Astrocyte (in vitro differentiated cells and primary cell): ENCODE measurements around the gene B4GALT7. TPM values are rescaled to one million over a fixed set of nuclear protein-coding genes. Genes with fewer than 3 reads are reported as not detected.
A peak's percentile ranks its signal among the peaks of the same experiment; 100 is the strongest.

Experiments
- DNase-seq: peaks from one replicate; pipeline ENCODE4 v3.0.0-alpha.2; 2010; ENCODE audit warnings: low read depth
- FAIRE-seq: peaks from 2 replicates; lab custom pipeline; 2011; peaks lifted over from hg19 to GRCh38; lab: Jason Lieb, UNC
- H2AFZ ChIP-seq: 2 replicates; pipeline ENCODE4 v1.6.0; 2012; ENCODE audit warnings: low read depth, low read length, inconsistent platforms
- H3K27ac ChIP-seq: 2 replicates; pipeline ENCODE4 v1.5.1; 2011; ENCODE audit warnings: low read depth, low read length, inconsistent platforms
- H3K27me3 ChIP-seq: 2 replicates; pipeline ENCODE4 v1.6.0; 2011; ENCODE audit warnings: low read length, inconsistent platforms; ENCODE audit not compliant: insufficient read depth
- H3K36me3 ChIP-seq: 2 replicates; pipeline ENCODE4 v1.5.1; 2011; ENCODE audit warnings: low read length, inconsistent platforms; ENCODE audit not compliant: insufficient read depth
- H3K4me1 ChIP-seq: 2 replicates; pipeline ENCODE4 v1.5.1; 2011; ENCODE audit warnings: low read length, inconsistent platforms; ENCODE audit not compliant: insufficient read depth
- H3K4me2 ChIP-seq: 2 replicates; pipeline ENCODE4 v1.6.0; 2012; ENCODE audit warnings: low read length, inconsistent platforms
- H3K4me3 ChIP-seq: 2 replicates; pipeline ENCODE4 v1.5.1; 2011; ENCODE audit warnings: low read depth, mild to moderate bottlenecking, low read length, inconsistent platforms; ENCODE audit not compliant: insufficient read depth
- H3K79me2 ChIP-seq: 2 replicates; pipeline ENCODE4 v1.6.0; 2012; ENCODE audit warnings: mild to moderate bottlenecking, low read length, inconsistent platforms; ENCODE audit not compliant: insufficient read depth
- H3K9ac ChIP-seq: 2 replicates; pipeline ENCODE4 v1.6.0; 2012; ENCODE audit warnings: mild to moderate bottlenecking, low read length, inconsistent platforms
- H3K9me3 ChIP-seq: 2 replicates; pipeline ENCODE4 v1.5.1; 2012; ENCODE audit warnings: low read depth, mild to moderate bottlenecking, low read length, inconsistent platforms; ENCODE audit not compliant: insufficient read depth
- H4K20me1 ChIP-seq: 2 replicates; pipeline ENCODE4 v1.6.0; 2012; ENCODE audit warnings: low read length, inconsistent platforms; ENCODE audit not compliant: insufficient read depth
- H3K27ac Mint-ChIP-seq: one replicate; pipeline ENCODE4 v1.8.0; 2021; ENCODE audit warnings: mild to moderate bottlenecking, mixed read lengths; ENCODE audit not compliant: unreplicated experiment
- H3K27me3 Mint-ChIP-seq: one replicate; pipeline ENCODE4 v1.8.0; 2021; ENCODE audit warnings: low read depth, mixed read lengths; ENCODE audit not compliant: unreplicated experiment
- H3K36me3 Mint-ChIP-seq: one replicate; pipeline ENCODE4 v1.8.0; 2021; ENCODE audit warnings: low read depth, mixed read lengths; ENCODE audit not compliant: unreplicated experiment
- H3K4me1 Mint-ChIP-seq: one replicate; pipeline ENCODE4 v1.8.0; 2021; ENCODE audit warnings: low read depth, mixed read lengths; ENCODE audit not compliant: unreplicated experiment
- H3K4me3 Mint-ChIP-seq: one replicate; pipeline ENCODE4 v1.8.0; 2021; ENCODE audit warnings: mild to moderate bottlenecking, moderate library complexity, mixed read lengths; ENCODE audit not compliant: unreplicated experiment
- H3K9me3 Mint-ChIP-seq: one replicate; pipeline ENCODE4 v1.8.0; 2021; ENCODE audit warnings: mild to moderate bottlenecking, mixed read lengths; ENCODE audit not compliant: unreplicated experiment
- CTCF ChIP-seq: IDR thresholded peaks from 2 replicates; pipeline ENCODE4 v1.5.1; 2011; ENCODE audit warnings: low read depth, mild to moderate bottlenecking, inconsistent platforms, low read length, moderate library complexity; ENCODE audit not compliant: insufficient read depth
- EZH2 ChIP-seq: IDR thresholded peaks from 2 replicates; pipeline ENCODE4 v1.6.1; 2012; ENCODE audit warnings: mild to moderate bottlenecking, low read length, inconsistent platforms; ENCODE audit not compliant: insufficient read depth
- total RNA-seq: library from RNA; stranded (reverse); gene quantifications from 2 replicates; pipeline ENCODE4 v1.2.1, GENCODE V29; 2021

Gene B4GALT7
- total RNA-seq, 1 donor from 2014 or later, result 35.0 TPM

GRCh38 chr5:177607452-177608192 is 7.7 kb downstream of the B4GALT7 start:
- Mint-ChIP-seq H3K36me3 (peaks cover 26% of the 10 kb centered on the region), H3K9me3 (no peaks in the 10 kb centered on the region), H3K27ac (peak overlapping the region; percentile 19), H3K27me3 (no peaks in the 10 kb centered on the region), H3K4me1 (peaks cover 5% of the 10 kb centered on the region), H3K4me3 (no peak overlapping the region)
- no peak for FAIRE-seq
- peaks cover 27% of the 10 kb centered on the region for H4K20me1 ChIP-seq
- H3K4me2 ChIP-seq, result no peak overlapping the region
- H3K36me3 ChIP-seq, result no peaks in the 10 kb centered on the region
- TF ChIP-seq EZH2 (no peak), CTCF (peak; percentile 61)
- no peaks in the 10 kb centered on the region for H3K79me2 ChIP-seq
- no peak overlapping the region for H2AFZ ChIP-seq
- H3K4me3 ChIP-seq, result no peak overlapping the region
- no peaks in the 10 kb centered on the region for H3K27me3 ChIP-seq
- H3K27ac ChIP-seq, result no peak overlapping the region
- peak; percentile 54 for DNase-seq
- H3K9ac ChIP-seq, result peak overlapping the region; percentile 13
- H3K9me3 ChIP-seq, result no peaks in the 10 kb centered on the region
- peaks cover 5% of the 10 kb centered on the region for H3K4me1 ChIP-seq

GRCh38 chr5:177608243-177609075 is 8.5 kb downstream of the B4GALT7 start:
- peaks cover 2% of the 10 kb centered on the region for H3K4me1 Mint-ChIP-seq
- no peak for TF ChIP-seq CTCF
- TF ChIP-seq EZH2, result no peak
- H3K36me3 Mint-ChIP-seq, result peaks cover 25% of the 10 kb centered on the region
- Histone ChIP-seq H3K4me3 (no peak overlapping the region), H3K9ac (no peak overlapping the region), H4K20me1 (peaks cover 25% of the 10 kb centered on the region), H3K4me2 (no peak overlapping the region), H3K36me3 (no peaks in the 10 kb centered on the region), H3K9me3 (no peaks in the 10 kb centered on the region), H3K79me2 (no peaks in the 10 kb centered on the region), H2AFZ (no peak overlapping the region), H3K27me3 (no peaks in the 10 kb centered on the region), H3K4me1 (peaks cover 5% of the 10 kb centered on the region), H3K27ac (no peak overlapping the region)
- FAIRE-seq (no peak), DNase-seq (no peak)
- no peak overlapping the region for H3K4me3 Mint-ChIP-seq
- H3K27me3 Mint-ChIP-seq, result no peaks in the 10 kb centered on the region
- H3K9me3 Mint-ChIP-seq, result no peaks in the 10 kb centered on the region
- H3K27ac Mint-ChIP-seq, result no peak overlapping the region
